ENCODE results near the gene M6PR. TPM values are rescaled to one million over a fixed set of nuclear protein-coding genes. Genes with fewer than 3 reads are reported as not detected.

The M6PR gene
- total RNA-seq, 1 experiment from 2014 or later, result 112 TPM

DNA sequence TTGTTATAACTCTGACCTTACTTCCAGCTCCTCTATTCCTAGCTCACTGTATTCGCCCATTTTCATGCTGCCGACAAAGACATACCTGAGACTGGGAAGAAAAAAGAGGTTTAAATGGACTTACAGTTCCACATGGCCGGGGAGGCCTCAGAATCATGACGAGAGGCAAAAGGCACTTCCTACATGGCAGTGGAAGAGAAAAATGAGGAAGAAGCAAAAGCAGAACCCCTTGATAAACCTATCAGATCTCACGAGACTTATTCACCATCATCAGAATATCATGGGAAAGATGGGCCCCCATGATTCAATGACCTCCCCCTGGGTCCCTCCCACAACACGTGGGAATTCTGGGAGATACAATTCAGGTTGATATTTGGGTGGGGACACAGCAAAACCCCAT lies 49.6 kb downstream of the M6PR start:
- no peak for DNase-seq
- ATAC-seq, result no peak
- POLR2A ChIA-PET (ENCODE audit: unreplicated experiment), result no interaction called here
- TF ChIP-seq, protein P1, sequence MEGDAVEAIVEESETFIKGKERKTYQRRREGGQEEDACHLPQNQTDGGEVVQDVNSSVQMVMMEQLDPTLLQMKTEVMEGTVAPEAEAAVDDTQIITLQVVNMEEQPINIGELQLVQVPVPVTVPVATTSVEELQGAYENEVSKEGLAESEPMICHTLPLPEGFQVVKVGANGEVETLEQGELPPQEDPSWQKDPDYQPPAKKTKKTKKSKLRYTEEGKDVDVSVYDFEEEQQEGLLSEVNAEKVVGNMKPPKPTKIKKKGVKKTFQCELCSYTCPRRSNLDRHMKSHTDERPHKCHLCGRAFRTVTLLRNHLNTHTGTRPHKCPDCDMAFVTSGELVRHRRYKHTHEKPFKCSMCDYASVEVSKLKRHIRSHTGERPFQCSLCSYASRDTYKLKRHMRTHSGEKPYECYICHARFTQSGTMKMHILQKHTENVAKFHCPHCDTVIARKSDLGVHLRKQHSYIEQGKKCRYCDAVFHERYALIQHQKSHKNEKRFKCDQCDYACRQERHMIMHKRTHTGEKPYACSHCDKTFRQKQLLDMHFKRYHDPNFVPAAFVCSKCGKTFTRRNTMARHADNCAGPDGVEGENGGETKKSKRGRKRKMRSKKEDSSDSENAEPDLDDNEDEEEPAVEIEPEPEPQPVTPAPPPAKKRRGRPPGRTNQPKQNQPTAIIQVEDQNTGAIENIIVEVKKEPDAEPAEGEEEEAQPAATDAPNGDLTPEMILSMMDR (conservative IDR thresholded peaks at IDR 0.05; ENCODE audit: low read depth, low read length), result no peak
- H4K20me1 ChIP-seq (ENCODE audit: low read length), result no peaks in the 10 kb centered on the region
- H3K9ac ChIP-seq (ENCODE audit: low read length), result no peak overlapping the region
- no peak overlapping the region for H3K4me2 ChIP-seq (ENCODE audit: low read length)
- no peaks in the 10 kb centered on the region for H3K79me2 ChIP-seq (ENCODE audit: low read length)
- no peaks in the 10 kb centered on the region for H3K9me2 ChIP-seq (replicated peaks; ENCODE audit: low read length)
- CTCF ChIA-PET, result no interaction called here
- H3K4me1 ChIP-seq (ENCODE audit: insufficient read depth, low read length), result no peaks in the 10 kb centered on the region
- no TSS peak for BruUV-seq (replicated peaks)
- intact Hi-C loops (cut with micrococcal nuclease), result loop anchor here (10.0 kb wide), 1 partner anchor 215 kb away; no protein-coding TSS in a partner anchor
- no peak overlapping the region for H3K27ac ChIP-seq (ENCODE audit: low read length)
- no peak overlapping the region for H3K4me3 ChIP-seq (ENCODE audit: low read length)
- 0 out of 2 replicates have a peak, but pooled peaks cover 9% of the 10 kb centered on the region for H3K27me3 ChIP-seq (ENCODE audit: low read length)
- no peak overlapping the region for H2AFZ ChIP-seq (ENCODE audit: low read length)
- H3F3A ChIP-seq (ENCODE audit: low read length, unreplicated experiment), result no peaks in the 10 kb centered on the region
- no peaks in the 10 kb centered on the region for H3K36me3 ChIP-seq (ENCODE audit: low read depth, low read length)
- H3K9me3 ChIP-seq (ENCODE audit: low read length), result no peaks in the 10 kb centered on the region

DNA sequence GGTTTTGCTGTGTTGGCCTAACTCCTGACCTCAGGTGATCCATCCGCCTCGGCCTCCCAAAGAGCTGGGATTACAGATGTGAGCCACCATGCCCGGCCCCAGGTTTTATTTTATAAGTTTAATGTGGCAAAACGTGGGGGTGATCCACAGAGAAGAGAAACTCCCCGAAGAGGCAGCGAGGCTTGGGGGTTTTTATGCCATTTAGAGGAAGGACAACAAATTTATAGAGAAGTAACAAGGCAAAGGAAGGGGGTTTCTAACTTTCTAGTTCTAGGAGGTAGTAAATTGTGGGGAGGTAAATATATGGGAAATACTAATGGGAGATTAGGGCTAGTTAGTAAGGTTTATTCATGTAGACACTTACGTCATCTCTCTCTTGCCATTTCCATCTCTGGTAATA lies 52.4 kb downstream of the M6PR start:
- BruUV-seq (replicated peaks), result no TSS peak
- Histone ChIP-seq H2AFZ (ENCODE audit: low read length) (no peak overlapping the region), H3K9ac (ENCODE audit: low read length) (no peak overlapping the region), H3K9me3 (ENCODE audit: low read length) (no peaks in the 10 kb centered on the region), H3K4me2 (ENCODE audit: low read length) (no peak overlapping the region), H3K4me3 (ENCODE audit: low read length) (no peak overlapping the region), H3K27me3 (ENCODE audit: low read length) (0 out of 2 replicates have a peak, but pooled peaks cover 9% of the 10 kb centered on the region), H4K20me1 (ENCODE audit: low read length) (no peaks in the 10 kb centered on the region), H3K9me2 (replicated peaks; ENCODE audit: low read length) (no peaks in the 10 kb centered on the region), H3K36me3 (ENCODE audit: low read depth, low read length) (no peaks in the 10 kb centered on the region), H3K79me2 (ENCODE audit: low read length) (no peaks in the 10 kb centered on the region), H3K27ac (ENCODE audit: low read length) (no peak overlapping the region), H3F3A (ENCODE audit: low read length, unreplicated experiment) (no peaks in the 10 kb centered on the region), H3K4me1 (ENCODE audit: insufficient read depth, low read length) (no peaks in the 10 kb centered on the region)
- TF ChIP-seq, protein P1 (conservative IDR thresholded peaks at IDR 0.05; ENCODE audit: low read depth, low read length), result no peak
- TF ChIP-seq EZH2phosphoT487 (IDR thresholded peaks at IDR 0.05; ENCODE audit: borderline replicate concordance, low read length), result no peak
- no peak for TF ChIP-seq EZH2 (IDR thresholded peaks at IDR 0.05; ENCODE audit: low read length, unreplicated experiment)
- intact Hi-C loops (cut with micrococcal nuclease), result loop anchor here (10.0 kb wide), 1 partner anchor 212 kb away; no protein-coding TSS in a partner anchor
- ChIA-PET CTCF (no interaction called here), POLR2A (ENCODE audit: unreplicated experiment) (no interaction called here)
- DNase-seq, result no peak
- ATAC-seq, result no peak

DNA sequence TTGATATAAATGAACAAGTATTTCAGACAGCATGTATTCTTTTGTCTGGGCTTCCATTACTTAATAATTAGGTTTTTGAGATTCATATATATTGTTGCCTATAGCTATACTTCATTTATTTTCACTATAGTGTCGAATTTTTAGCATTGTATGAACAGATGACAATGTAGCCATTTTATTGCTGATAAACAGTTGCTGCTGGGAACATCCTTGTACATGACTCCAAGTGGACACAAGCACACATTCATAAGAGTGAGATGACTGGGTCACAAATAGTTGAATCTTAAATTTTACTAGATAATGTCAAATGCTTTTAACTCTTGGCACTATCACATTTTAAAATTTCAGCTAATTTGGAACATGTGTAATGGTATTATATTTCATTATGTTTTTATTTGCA lies 54.5 kb downstream of the M6PR start:
- no TSS peak for BruUV-seq (replicated peaks)
- no peaks in the 10 kb centered on the region for H4K20me1 ChIP-seq (ENCODE audit: low read length)
- no peak for DNase-seq
- ATAC-seq, result no peak
- H3K4me2 ChIP-seq (ENCODE audit: low read length), result no peak overlapping the region
- CTCF ChIA-PET, result no interaction called here
- H3K79me2 ChIP-seq (ENCODE audit: low read length), result no peaks in the 10 kb centered on the region
- no peaks in the 10 kb centered on the region for H3K4me1 ChIP-seq (ENCODE audit: insufficient read depth, low read length)
- no peak overlapping the region for H2AFZ ChIP-seq (ENCODE audit: low read length)
- POLR2A ChIA-PET (ENCODE audit: unreplicated experiment), result no interaction called here
- 0 out of 2 replicates have a peak, but pooled peaks cover 9% of the 10 kb centered on the region for H3K27me3 ChIP-seq (ENCODE audit: low read length)
- H3K36me3 ChIP-seq (ENCODE audit: low read depth, low read length), result no peaks in the 10 kb centered on the region
- H3K9ac ChIP-seq (ENCODE audit: low read length), result no peak overlapping the region
- TF ChIP-seq EZH2 (IDR thresholded peaks at IDR 0.05; ENCODE audit: low read length, unreplicated experiment) (no peak), EZH2phosphoT487 (IDR thresholded peaks at IDR 0.05; ENCODE audit: borderline replicate concordance, low read length) (no peak)
- TF ChIP-seq, protein P1 (conservative IDR thresholded peaks at IDR 0.05; ENCODE audit: low read depth, low read length), result no peak
- H3K4me3 ChIP-seq (ENCODE audit: low read length), result no peak overlapping the region
- no peaks in the 10 kb centered on the region for H3K9me3 ChIP-seq (ENCODE audit: low read length)
- H3F3A ChIP-seq (ENCODE audit: low read length, unreplicated experiment), result no peaks in the 10 kb centered on the region
- no peaks in the 10 kb centered on the region for H3K9me2 ChIP-seq (replicated peaks; ENCODE audit: low read length)
- H3K27ac ChIP-seq (ENCODE audit: low read length), result no peak overlapping the region
- intact Hi-C loops (cut with micrococcal nuclease), result loop anchor here (10.0 kb wide), 1 partner anchor 210 kb away; no protein-coding TSS in a partner anchor
